Fibroblast of the conjunctiva (primary cell): Measurements from ENCODE around the gene FOXJ2.
A peak's percentile ranks its signal among the peaks of the same experiment; 100 is the strongest.
"Not testable (repeated sequence)": the region's sequence is repeated elsewhere in the genome, so short reads cannot be mapped to it uniquely, and the experiment has no call there.

Source experiments
- DNase-seq: peaks from one replicate; pipeline ENCODE4 v3.0.0-alpha.2; 2010; ENCODE audit warnings: low read depth

Gene FOXJ2

GRCh38 chr12:8030189-8030588 is 2.3 kb upstream of the FOXJ2 start:
- no peak for DNase-seq

GRCh38 chr12:8031017-8031416 is 1.5 kb upstream of the FOXJ2 start:
- not testable (repeated sequence) for DNase-seq

- DNase-seq, result no peak
These were observed 659 bp upstream of the FOXJ2 start for GRCh38 chr12:8031872-8032241.

GRCh38 chr12:8033153-8034044 is 883 bp downstream of the FOXJ2 start:
- no peak for DNase-seq

- no peak for DNase-seq
These were observed 2.3 kb downstream of the FOXJ2 start for GRCh38 chr12:8034802-8035201.

GRCh38 chr12:8035440-8036010 is 3.0 kb downstream of the FOXJ2 start:
- no peak for DNase-seq

GRCh38 chr12:8036346-8036745 is 3.8 kb downstream of the FOXJ2 start:
- no peak for DNase-seq

GRCh38 chr12:8037046-8037663 is 4.6 kb downstream of the FOXJ2 start:
- no peak for DNase-seq

GRCh38 chr12:8037947-8038346 is 5.4 kb downstream of the FOXJ2 start:
- DNase-seq, result no peak

GRCh38 chr12:8038659-8039114 is 6.2 kb downstream of the FOXJ2 start:
- no peak for DNase-seq

- DNase-seq, result no peak
These were observed 8.3 kb downstream of the FOXJ2 start for GRCh38 chr12:8040791-8041190.

GRCh38 chr12:8045952-8046944 is 13.7 kb downstream of the FOXJ2 start:
- DNase-seq, result peak; percentile 78

GRCh38 chr12:8047842-8048241 is 15.3 kb downstream of the FOXJ2 start:
- no peak for DNase-seq

- DNase-seq, result no peak
These were observed 16.4 kb downstream of the FOXJ2 start for GRCh38 chr12:8048906-8049305.

- no peak for DNase-seq
These were observed 18.2 kb downstream of the FOXJ2 start for GRCh38 chr12:8050600-8051250.

- no peak for DNase-seq
These were observed 20.2 kb downstream of the FOXJ2 start for GRCh38 chr12:8052679-8053078.

- DNase-seq, result no peak
These were observed 22.3 kb downstream of the FOXJ2 start for GRCh38 chr12:8054816-8055215.

- DNase-seq, result no peak
These were observed 24.8 kb downstream of the FOXJ2 start for GRCh38 chr12:8057306-8057705.

GRCh38 chr12:8057839-8058238 is 25.3 kb downstream of the FOXJ2 start:
- DNase-seq, result no peak

- no peak for DNase-seq
These were observed 26.0 kb downstream of the FOXJ2 start for GRCh38 chr12:8058506-8058905.

GRCh38 chr12:8064131-8064530 is 31.6 kb downstream of the FOXJ2 start:
- no peak for DNase-seq
